ENCODE data around the gene GPX4.
"Not testable (repeated sequence)": the region's sequence is repeated elsewhere in the genome, so short reads cannot be mapped to it uniquely, and the experiment has no call there.

GPX4 gene

DNA sequence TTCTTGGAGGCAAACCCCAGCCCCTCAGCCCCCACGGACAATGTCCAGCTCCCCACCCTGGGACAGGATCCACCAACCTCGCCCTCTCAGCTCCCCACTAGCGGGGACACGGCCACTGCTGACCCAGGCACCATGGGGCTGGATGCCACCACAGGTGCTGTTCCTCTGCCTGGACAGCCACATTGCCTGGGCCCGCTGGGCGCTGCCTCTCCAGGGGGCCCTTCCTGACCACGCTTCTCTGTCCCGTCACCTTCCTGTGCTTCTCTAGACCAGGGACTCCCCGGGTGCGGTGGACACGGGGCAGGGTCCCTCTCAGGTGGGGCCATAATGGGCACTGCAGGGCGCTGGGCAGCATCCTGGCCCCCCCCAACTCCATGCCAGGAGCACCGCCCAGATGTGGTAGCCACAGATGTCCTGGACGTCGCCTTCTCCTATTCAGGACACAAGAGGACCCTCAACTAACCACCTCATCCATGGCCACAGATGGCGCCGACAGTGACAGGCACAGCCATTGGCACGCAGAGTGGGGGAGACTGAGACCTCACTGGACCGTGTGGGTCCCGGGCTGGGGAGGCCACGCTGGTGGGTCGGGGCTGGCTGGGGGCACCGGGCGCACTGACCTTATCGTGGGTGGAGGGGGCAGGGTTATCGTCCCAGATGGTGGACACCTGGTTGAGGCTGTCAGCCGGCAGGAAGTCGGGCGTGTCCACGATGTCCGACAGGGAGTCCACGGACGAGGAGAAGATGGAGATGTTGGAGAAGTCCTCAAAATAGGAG is 23.4 kb downstream of the GPX4 start:
- TF ChIP-seq, protein P1, sequence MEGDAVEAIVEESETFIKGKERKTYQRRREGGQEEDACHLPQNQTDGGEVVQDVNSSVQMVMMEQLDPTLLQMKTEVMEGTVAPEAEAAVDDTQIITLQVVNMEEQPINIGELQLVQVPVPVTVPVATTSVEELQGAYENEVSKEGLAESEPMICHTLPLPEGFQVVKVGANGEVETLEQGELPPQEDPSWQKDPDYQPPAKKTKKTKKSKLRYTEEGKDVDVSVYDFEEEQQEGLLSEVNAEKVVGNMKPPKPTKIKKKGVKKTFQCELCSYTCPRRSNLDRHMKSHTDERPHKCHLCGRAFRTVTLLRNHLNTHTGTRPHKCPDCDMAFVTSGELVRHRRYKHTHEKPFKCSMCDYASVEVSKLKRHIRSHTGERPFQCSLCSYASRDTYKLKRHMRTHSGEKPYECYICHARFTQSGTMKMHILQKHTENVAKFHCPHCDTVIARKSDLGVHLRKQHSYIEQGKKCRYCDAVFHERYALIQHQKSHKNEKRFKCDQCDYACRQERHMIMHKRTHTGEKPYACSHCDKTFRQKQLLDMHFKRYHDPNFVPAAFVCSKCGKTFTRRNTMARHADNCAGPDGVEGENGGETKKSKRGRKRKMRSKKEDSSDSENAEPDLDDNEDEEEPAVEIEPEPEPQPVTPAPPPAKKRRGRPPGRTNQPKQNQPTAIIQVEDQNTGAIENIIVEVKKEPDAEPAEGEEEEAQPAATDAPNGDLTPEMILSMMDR (IDR thresholded peaks at IDR 0.05; ENCODE audit: low read depth, low read length): no peak
- no peak for TF ChIP-seq EZH2phosphoT487 (IDR thresholded peaks at IDR 0.05; ENCODE audit: low read depth)
- Histone ChIP-seq H4K20me1 (ENCODE audit: insufficient read depth, low read length) (peaks cover 29% of the 10 kb centered on the region; the same call in 1 of the 2 replicates), H3K27me3 (ENCODE audit: low read depth, low read length) (no peaks in the 10 kb centered on the region), H3K9me3 (ENCODE audit: insufficient read depth, low read length) (no peaks in the 10 kb centered on the region), H3K79me2 (ENCODE audit: low read length) (peaks cover 27% of the 10 kb centered on the region; the same call in 1 of the 2 replicates), H3K27ac (ENCODE audit: low read length) (no peak overlapping the region), H3K4me2 (ENCODE audit: low read length) (no peak overlapping the region), H3K9ac (ENCODE audit: low read length) (no peak overlapping the region), H3K36me3 (replicated peaks; ENCODE audit: low read depth, low read length) (peaks cover 36% of the 10 kb centered on the region), H3K4me1 (ENCODE audit: low read length) (peaks cover 13% of the 10 kb centered on the region), H3K4me3 (ENCODE audit: low read length) (no peak overlapping the region), H2AFZ (ENCODE audit: low read depth, low read length) (no peak overlapping the region)

DNA sequence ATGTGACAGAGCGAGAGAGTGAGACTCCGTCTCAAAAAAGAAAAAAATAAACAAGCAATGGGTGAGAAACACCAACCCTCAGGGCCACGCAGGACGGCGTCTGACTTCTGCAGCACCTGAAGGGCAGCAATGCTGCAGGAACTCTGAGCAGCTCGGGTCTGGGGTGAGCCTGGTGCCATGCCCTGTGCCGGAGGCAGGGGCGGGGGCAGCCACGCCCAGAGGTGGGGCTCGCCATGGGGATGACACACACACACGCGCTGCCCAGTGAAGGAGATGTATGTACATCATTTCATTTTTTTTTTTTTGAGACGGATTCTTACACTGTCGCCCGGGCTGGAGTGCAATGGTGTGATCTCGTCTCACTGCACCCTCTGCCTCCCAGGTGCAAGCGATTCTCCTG is 24.3 kb downstream of the GPX4 start:
- Histone ChIP-seq H3K9ac (ENCODE audit: low read length) (no peak overlapping the region), H3K4me3 (ENCODE audit: low read length) (no peak overlapping the region), H4K20me1 (ENCODE audit: insufficient read depth, low read length) (peaks cover 25% of the 10 kb centered on the region; the same call in 1 of the 2 replicates), H3K4me2 (ENCODE audit: low read length) (no peak overlapping the region), H3K27me3 (ENCODE audit: low read depth, low read length) (no peaks in the 10 kb centered on the region), H3K79me2 (ENCODE audit: low read length) (peaks cover 29% of the 10 kb centered on the region; the same call in 1 of the 2 replicates), H3K27ac (ENCODE audit: low read length) (no peak overlapping the region), H3K36me3 (replicated peaks; ENCODE audit: low read depth, low read length) (peaks cover 28% of the 10 kb centered on the region), H3K4me1 (ENCODE audit: low read length) (peaks cover 22% of the 10 kb centered on the region), H2AFZ (ENCODE audit: low read depth, low read length) (no peak overlapping the region), H3K9me3 (ENCODE audit: insufficient read depth, low read length) (no peaks in the 10 kb centered on the region)
- TF ChIP-seq, protein P1 (IDR thresholded peaks at IDR 0.05; ENCODE audit: low read depth, low read length): no peak
- no peak for TF ChIP-seq EZH2phosphoT487 (IDR thresholded peaks at IDR 0.05; ENCODE audit: low read depth)

DNA sequence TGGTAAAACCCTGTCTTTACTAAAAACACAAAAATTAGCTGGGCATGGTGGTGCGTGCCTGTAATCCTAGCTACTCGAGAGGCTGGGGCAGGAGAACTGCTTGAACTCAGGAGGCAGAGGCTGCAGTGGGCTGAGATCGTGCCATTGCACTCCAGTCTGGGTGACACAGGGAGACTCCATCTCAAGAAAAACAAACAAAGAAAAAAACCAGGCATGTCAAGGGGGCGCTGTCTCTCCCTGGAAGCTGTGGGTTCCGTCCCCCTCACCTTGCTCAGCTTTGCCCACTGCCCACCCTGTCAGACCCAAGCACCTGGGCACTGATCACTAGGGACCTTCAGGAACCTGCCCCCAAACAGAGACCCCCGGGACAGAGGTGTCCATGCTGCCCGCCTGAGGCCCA is 25.3 kb downstream of the GPX4 start:
- H3K27me3 ChIP-seq (ENCODE audit: low read depth, low read length); H3K4me3 ChIP-seq (ENCODE audit: low read length); H3K9me3 ChIP-seq (ENCODE audit: insufficient read depth, low read length); H3K27ac ChIP-seq (ENCODE audit: low read length); H3K9ac ChIP-seq (ENCODE audit: low read length); H2AFZ ChIP-seq (ENCODE audit: low read depth, low read length); H3K4me2 ChIP-seq (ENCODE audit: low read length): not testable (repeated sequence)
- H3K4me1 ChIP-seq (ENCODE audit: low read length): peaks cover 29% of the 10 kb centered on the region
- H4K20me1 ChIP-seq (ENCODE audit: insufficient read depth, low read length): peaks cover 22% of the 10 kb centered on the region; the same call in 1 of the 2 replicates
- peaks cover 20% of the 10 kb centered on the region for H3K36me3 ChIP-seq (replicated peaks; ENCODE audit: low read depth, low read length)
- peaks cover 30% of the 10 kb centered on the region; the same call in 1 of the 2 replicates for H3K79me2 ChIP-seq (ENCODE audit: low read length)

DNA sequence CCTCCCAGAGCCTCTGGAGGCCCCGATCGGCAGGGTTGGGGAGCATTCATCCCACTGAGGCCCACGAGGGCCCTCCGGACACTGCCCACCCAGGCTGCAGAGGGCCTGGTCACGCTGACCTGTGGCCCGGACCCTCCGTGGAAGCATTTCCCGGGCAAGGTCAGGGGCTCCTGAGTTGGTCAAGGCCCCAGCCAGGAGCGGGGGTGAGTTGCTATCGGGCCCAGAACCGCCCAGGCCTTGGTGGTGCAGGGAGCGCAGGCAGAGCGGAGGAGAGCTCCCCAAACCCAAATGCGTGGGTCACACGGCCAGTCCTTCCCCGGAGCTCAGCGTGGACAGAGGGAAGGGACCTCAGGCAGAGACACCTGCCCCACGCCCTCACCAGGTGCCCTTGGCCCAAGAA is 25.7 kb downstream of the GPX4 start:
- no peak overlapping the region for H3K4me3 ChIP-seq (ENCODE audit: low read length)
- peaks cover 29% of the 10 kb centered on the region for H3K4me1 ChIP-seq (ENCODE audit: low read length)
- no peaks in the 10 kb centered on the region for H3K9me3 ChIP-seq (ENCODE audit: insufficient read depth, low read length)
- no peak overlapping the region for H3K9ac ChIP-seq (ENCODE audit: low read length)
- H2AFZ ChIP-seq (ENCODE audit: low read depth, low read length): no peak overlapping the region
- no peaks in the 10 kb centered on the region for H3K27me3 ChIP-seq (ENCODE audit: low read depth, low read length)
- peaks cover 22% of the 10 kb centered on the region; the same call in 1 of the 2 replicates for H4K20me1 ChIP-seq (ENCODE audit: insufficient read depth, low read length)
- H3K4me2 ChIP-seq (ENCODE audit: low read length): no peak overlapping the region
- peaks cover 30% of the 10 kb centered on the region; the same call in 1 of the 2 replicates for H3K79me2 ChIP-seq (ENCODE audit: low read length)
- H3K27ac ChIP-seq (ENCODE audit: low read length): no peak overlapping the region
- TF ChIP-seq EZH2phosphoT487 (IDR thresholded peaks at IDR 0.05; ENCODE audit: low read depth): no peak
- TF ChIP-seq, protein P1 (IDR thresholded peaks at IDR 0.05; ENCODE audit: low read depth, low read length): no peak
- H3K36me3 ChIP-seq (replicated peaks; ENCODE audit: low read depth, low read length): peaks cover 16% of the 10 kb centered on the region
